ENCODE results near the gene IL4I1.

GRCh38 chr19:49938662-49939061, 42.0 kb upstream of the IL4I1 start:
- TF ChIP-seq TAF1 (IDR thresholded peaks at IDR 0.05; ENCODE audit: borderline replicate concordance, low read depth, low read length) (no peak), FOXJ3 (CRISPR knock-in tag; IDR thresholded peaks at IDR 0.05) (no peak), REST (IDR thresholded peaks at IDR 0.05; ENCODE audit: low read depth, low read length) (no peak), CTCF (IDR thresholded peaks at IDR 0.05) (no peak), RXRA (IDR thresholded peaks at IDR 0.05; ENCODE audit: borderline replicate concordance, low read depth) (no peak), RFX5 (IDR thresholded peaks at IDR 0.05; ENCODE audit: low read length) (no peak), NRF1 (IDR thresholded peaks at IDR 0.05; ENCODE audit: low read depth, low read length) (no peak), POLR2AphosphoS5 (IDR thresholded peaks at IDR 0.05; ENCODE audit: low read depth, low read length) (no peak)
